ENCODE results near the gene GZMM.

- TF ChIP-seq CTCF (IDR thresholded peaks at IDR 0.05) (no peak), POLR2A (IDR thresholded peaks at IDR 0.05) (no peak)
These were observed 36.5 kb downstream of the GZMM start for GRCh38 chr19:580274-580835.
